Sigmoid colon (tissue), 4 donors: Measurements from ENCODE around the gene KIAA2012.

Source experiments
- CTCF ChIP-seq, 4 experiments: fragments of 450-650 bp in 3 of 4; fragments of 200-600 bp in 1 of 4; IDR thresholded peaks; one replicate each; pipeline ENCODE4 v1.5.1; 2016 to 2019; ENCODE audit warnings: antibody characterized with exemption in 4 of 4, mild to moderate bottlenecking in 3 of 4, moderate library complexity in 2 of 4
- EP300 ChIP-seq, 4 donors: sonication (generic); formaldehyde crosslinking; IDR thresholded peaks; one replicate each; pipeline ENCODE4 v1.6.1; 2017; ENCODE audit warnings: antibody characterized with exemption in 4 of 4
- POLR2A ChIP-seq, 2 donors: fragments of 450-650 bp; IDR thresholded peaks; one replicate each; pipeline ENCODE4 v1.6.1; 2016; ENCODE audit warnings: antibody characterized with exemption in 2 of 2, mild to moderate bottlenecking in 2 of 2, moderate library complexity in 2 of 2
- POLR2AphosphoS5 ChIP-seq, 4 donors: sonication (generic); formaldehyde crosslinking; IDR thresholded peaks; one replicate each; pipeline ENCODE4 v1.6.1; 2017; ENCODE audit warnings: antibody characterized with exemption in 4 of 4

GRCh38 chr2:202049840-202050239, 23.2 kb upstream of the KIAA2012 start:
- TF ChIP-seq CTCF (IDR thresholded peaks at IDR 0.05) (no peak), POLR2A (IDR thresholded peaks at IDR 0.05) (no peak), EP300 (IDR thresholded peaks at IDR 0.05) (no peak), POLR2AphosphoS5 (IDR thresholded peaks at IDR 0.05) (no peak)
